GM12892 (cell line): ENCODE measurements around the gene GPR39.

Source experiments
- POLR2A ChIP-seq: IDR thresholded peaks from 2 replicates; pipeline ENCODE4 v1.6.1; 2011; ENCODE audit warnings: low read depth, low read length, control low read depth
- TAF1 ChIP-seq: IDR thresholded peaks from 2 replicates; pipeline ENCODE4 v1.6.1; 2011; ENCODE audit warnings: low read depth, mild to moderate bottlenecking, control low read depth, low read length, borderline replicate concordance

- TF ChIP-seq TAF1: no peak
- no peak for TF ChIP-seq POLR2A
Observed at GRCh38 chr2:132577686-132578085, 161.1 kb downstream of the GPR39 start.
